H9 (cell line): ENCODE measurements around the gene RAPGEF6. TPM values are rescaled to one million over a fixed set of nuclear protein-coding genes. Genes with fewer than 3 reads are reported as not detected.

ENCODE experiments used
- DNase-seq: peaks from one replicate; pipeline ENCODE4 v3.0.0-alpha.2; 2017
- H2AFZ ChIP-seq: one replicate; pipeline ENCODE4 v1.6.1; 2013; ENCODE audit warnings: mild to moderate bottlenecking, low read length, control low read depth, moderate library complexity
- H2AK5ac ChIP-seq: 2 replicates; pipeline ENCODE4 v1.6.1; 2013; ENCODE audit warnings: low read length, control low read depth, mixed read lengths; ENCODE audit not compliant: insufficient read length
- H2BK120ac ChIP-seq: one replicate; pipeline ENCODE4 v1.6.1; 2013; ENCODE audit warnings: low read depth, mild to moderate bottlenecking, low read length, control low read depth, inconsistent platforms; ENCODE audit not compliant: poor library complexity, severe bottlenecking
- H2BK12ac ChIP-seq: 2 replicates; pipeline ENCODE4 v1.6.1; 2013; ENCODE audit warnings: low read length, control low read depth, mixed read lengths, low read depth; ENCODE audit not compliant: insufficient read length
- H2BK15ac ChIP-seq: 2 replicates; pipeline ENCODE4 v1.6.1; 2013; ENCODE audit warnings: low read depth, low read length, control low read depth
- H2BK20ac ChIP-seq: one replicate; pipeline ENCODE4 v1.6.1; 2013; ENCODE audit warnings: low read depth, mild to moderate bottlenecking, low read length, control low read depth, inconsistent platforms; ENCODE audit not compliant: poor library complexity, severe bottlenecking
- H2BK5ac ChIP-seq: 2 replicates; pipeline ENCODE4 v1.6.1; 2013; ENCODE audit warnings: low read length, control low read depth, mixed read lengths; ENCODE audit not compliant: insufficient read length
- H3K14ac ChIP-seq: 2 replicates; pipeline ENCODE4 v1.6.1; 2013; ENCODE audit warnings: low read length, control low read depth; ENCODE audit not compliant: insufficient read depth
- H3K18ac ChIP-seq: 2 replicates; pipeline ENCODE4 v1.6.1; 2013; ENCODE audit warnings: low read depth, mild to moderate bottlenecking, mixed read lengths, low read length, control low read depth; ENCODE audit not compliant: insufficient read length
- H3K23ac ChIP-seq: 2 replicates; pipeline ENCODE4 v1.6.1; 2013; ENCODE audit warnings: low read length, control low read depth, mixed read lengths, low read depth; ENCODE audit not compliant: insufficient read length
- H3K23me2 ChIP-seq: 2 replicates; pipeline ENCODE4 v1.6.1; 2013; ENCODE audit warnings: low read depth, mild to moderate bottlenecking, mixed read lengths, low read length, control low read depth; ENCODE audit not compliant: insufficient read length, poor library complexity, severe bottlenecking
- H3K27ac ChIP-seq: 2 replicates; pipeline ENCODE4 v1.5.1; 2013; ENCODE audit warnings: low read length, control low read depth, mixed read lengths, low read depth; ENCODE audit not compliant: insufficient read length
- H3K27me3 ChIP-seq: 2 replicates; pipeline ENCODE4 v1.6.1; 2013; ENCODE audit warnings: low read length, control low read depth, inconsistent platforms; ENCODE audit not compliant: insufficient read depth
- H3K4ac ChIP-seq: 2 replicates; pipeline ENCODE4 v1.6.1; 2013; ENCODE audit warnings: low read depth, mild to moderate bottlenecking, control low read depth, inconsistent platforms, low read length, moderate library complexity
- H3K4me1 ChIP-seq: 2 replicates; pipeline ENCODE4 v1.6.1; 2013; ENCODE audit warnings: low read length, control low read depth, inconsistent platforms; ENCODE audit not compliant: insufficient read depth
- H3K4me2 ChIP-seq: 2 replicates; pipeline ENCODE4 v1.6.1; 2013; ENCODE audit warnings: low read length, control low read depth, mixed read lengths; ENCODE audit not compliant: insufficient read length, insufficient read depth
- H3K56ac ChIP-seq: 2 replicates; pipeline ENCODE4 v1.6.1; 2013; ENCODE audit warnings: low read depth, mild to moderate bottlenecking, mixed read lengths, low read length, control low read depth; ENCODE audit not compliant: insufficient read length
- H3K79me1 ChIP-seq: 2 replicates; pipeline ENCODE4 v1.6.1; 2013; ENCODE audit warnings: low read depth, mild to moderate bottlenecking, moderate library complexity, low read length, control low read depth, inconsistent platforms; ENCODE audit not compliant: insufficient read depth, poor library complexity, severe bottlenecking
- H3K79me2 ChIP-seq: 2 replicates; pipeline ENCODE4 v1.6.1; 2013; ENCODE audit warnings: low read length, control low read depth, inconsistent platforms; ENCODE audit not compliant: insufficient read depth
- H3K9ac ChIP-seq: 2 replicates; pipeline ENCODE4 v1.6.1; 2013; ENCODE audit warnings: low read length, control low read depth, mixed read lengths; ENCODE audit not compliant: insufficient read length; ENCODE audit errors: extremely low read depth
- H3K9me3 ChIP-seq: one replicate; pipeline ENCODE4 v1.6.1; 2013; ENCODE audit warnings: low read depth, low read length, inconsistent platforms; ENCODE audit not compliant: control insufficient read depth
- H3T11ph ChIP-seq: one replicate; pipeline ENCODE4 v1.6.1; 2013; ENCODE audit warnings: mild to moderate bottlenecking, low read length, control low read depth, inconsistent platforms
- H4K20me1 ChIP-seq: one replicate; pipeline ENCODE4 v1.6.1; 2013; ENCODE audit not compliant: control insufficient read depth, insufficient read length, insufficient read depth
- H4K5ac ChIP-seq: 2 replicates; pipeline ENCODE4 v1.6.1; 2013; ENCODE audit warnings: low read depth, mild to moderate bottlenecking, mixed read lengths, low read length, control low read depth; ENCODE audit not compliant: insufficient read length
- H4K8ac ChIP-seq: replicated peaks from 2 replicates; pipeline ENCODE4 v1.6.1; 2013; ENCODE audit warnings: low read length, control low read depth, mixed read lengths, low read depth; ENCODE audit not compliant: insufficient read length
- H4K91ac ChIP-seq: 2 replicates; pipeline ENCODE4 v1.6.1; 2013; ENCODE audit warnings: low read depth, mild to moderate bottlenecking, moderate library complexity, mixed read lengths, low read length, control low read depth; ENCODE audit not compliant: insufficient read length
- H3K27ac Mint-ChIP-seq, 3 experiments: 2 replicates in 2 of 3; 3 replicates in 1 of 3; pipeline ENCODE4 v1.8.0; 2020 to 2021; ENCODE audit warnings: mixed read lengths in 3 of 3, mild to moderate bottlenecking in 1 of 3, moderate library complexity in 1 of 3
- H3K27me3 Mint-ChIP-seq: 2 replicates; pipeline ENCODE4 v1.8.0; 2021; ENCODE audit warnings: low read depth, mild to moderate bottlenecking, moderate library complexity, mixed read lengths
- H3K36me3 Mint-ChIP-seq, 3 experiments: 2 replicates in 2 of 3; 3 replicates in 1 of 3; pipeline ENCODE4 v1.8.0; 2020 to 2021; ENCODE audit warnings: low read depth in 3 of 3, mixed read lengths in 3 of 3; ENCODE audit not compliant: insufficient read depth in 1 of 3
- H3K4me1 Mint-ChIP-seq, 2 experiments: 2 replicates each; pipeline ENCODE4 v1.8.0; 2020; ENCODE audit warnings: mixed read lengths in 2 of 2
- H3K4me3 Mint-ChIP-seq, 2 experiments: 2 replicates in 1 of 2; 3 replicates in 1 of 2; pipeline ENCODE4 v1.8.0; 2020 to 2021; ENCODE audit warnings: mild to moderate bottlenecking in 2 of 2, mixed read lengths in 2 of 2, moderate library complexity in 1 of 2
- H3K9me3 Mint-ChIP-seq, 2 experiments: 2 replicates in 1 of 2; 3 replicates in 1 of 2; pipeline ENCODE4 v1.8.0; 2020; ENCODE audit warnings: mild to moderate bottlenecking in 2 of 2, mixed read lengths in 2 of 2, moderate library complexity in 1 of 2
- WGBS: extraction: QIAGEN DNeasy Blood & Tissue Kit; methylation state at CpG from one replicate; pipeline ENCODE4 v1.1.7; 2013; ENCODE audit warnings: missing lambda C conversion rate, low lambda C conversion rate, mixed read lengths; ENCODE audit not compliant: insufficient read length; ENCODE audit errors: extremely low coverage; 5-methylcytosine and 5-hydroxymethylcytosine counted together
- total RNA-seq: library from RNA; stranded (reverse); gene quantifications from 2 replicates; pipeline ENCODE4 v1.2.1, GENCODE V29; 2021
- TF ChIP-seq, protein P1 (sequence below): fragments of 200-600 bp; sonication (generic); conservative IDR thresholded peaks from 3 replicates; pipeline ENCODE4 v1.8.0; 2021; ENCODE audit warnings: antibody characterized with exemption, mild to moderate bottlenecking

Gene RAPGEF6
- total RNA-seq, 1 experiment from 2014 or later, result 19.7 TPM

- H3K4me1 ChIP-seq, result no peaks in the 10 kb centered on the region
- H2AK5ac ChIP-seq, result no peak overlapping the region
- H3K23me2 ChIP-seq, result no peaks in the 10 kb centered on the region
- no peaks in the 10 kb centered on the region for H3K27me3 ChIP-seq
- Mint-ChIP-seq H3K4me3 (no peak overlapping the region), H3K27me3 (no peaks in the 10 kb centered on the region), H3K4me1 (peaks cover 0 to 4% of the 10 kb centered on the region in 2 experiments; a peak in 2 of 4 replicates), H3K36me3 (peaks cover 0 to 12% (median 2%) of the 10 kb centered on the region in 3 experiments; a peak in 2 of 7 replicates), H3K9me3 (no peaks in the 10 kb centered on the region), H3K27ac (no peak overlapping the region)
- no peaks in the 10 kb centered on the region for H4K20me1 ChIP-seq
- H4K5ac ChIP-seq, result no peak overlapping the region
- H3K27ac ChIP-seq, result no peak overlapping the region
- H3K4me2 ChIP-seq, result no peak overlapping the region
- H3K79me1 ChIP-seq, result no peaks in the 10 kb centered on the region
- no peak overlapping the region for H3K4ac ChIP-seq
- no peak overlapping the region for H3K23ac ChIP-seq
- H3K9me3 ChIP-seq, result no peaks in the 10 kb centered on the region
- H2BK20ac ChIP-seq, result no peak overlapping the region
- H4K8ac ChIP-seq, result no peak overlapping the region
- H4K91ac ChIP-seq, result no peak overlapping the region
- no peak overlapping the region for H2AFZ ChIP-seq
- H3K56ac ChIP-seq, result no peak overlapping the region
- no peak overlapping the region for H3K9ac ChIP-seq
- H3T11ph ChIP-seq, result no peak overlapping the region
- H3K14ac ChIP-seq, result no peak overlapping the region
- no peak overlapping the region for H2BK120ac ChIP-seq
- H2BK5ac ChIP-seq, result no peak overlapping the region
- no peak overlapping the region for H2BK12ac ChIP-seq
- WGBS, result no CpG with 5 or more reads among the region's 4 CpGs
- H3K18ac ChIP-seq, result no peak overlapping the region
- TF ChIP-seq, protein P1, sequence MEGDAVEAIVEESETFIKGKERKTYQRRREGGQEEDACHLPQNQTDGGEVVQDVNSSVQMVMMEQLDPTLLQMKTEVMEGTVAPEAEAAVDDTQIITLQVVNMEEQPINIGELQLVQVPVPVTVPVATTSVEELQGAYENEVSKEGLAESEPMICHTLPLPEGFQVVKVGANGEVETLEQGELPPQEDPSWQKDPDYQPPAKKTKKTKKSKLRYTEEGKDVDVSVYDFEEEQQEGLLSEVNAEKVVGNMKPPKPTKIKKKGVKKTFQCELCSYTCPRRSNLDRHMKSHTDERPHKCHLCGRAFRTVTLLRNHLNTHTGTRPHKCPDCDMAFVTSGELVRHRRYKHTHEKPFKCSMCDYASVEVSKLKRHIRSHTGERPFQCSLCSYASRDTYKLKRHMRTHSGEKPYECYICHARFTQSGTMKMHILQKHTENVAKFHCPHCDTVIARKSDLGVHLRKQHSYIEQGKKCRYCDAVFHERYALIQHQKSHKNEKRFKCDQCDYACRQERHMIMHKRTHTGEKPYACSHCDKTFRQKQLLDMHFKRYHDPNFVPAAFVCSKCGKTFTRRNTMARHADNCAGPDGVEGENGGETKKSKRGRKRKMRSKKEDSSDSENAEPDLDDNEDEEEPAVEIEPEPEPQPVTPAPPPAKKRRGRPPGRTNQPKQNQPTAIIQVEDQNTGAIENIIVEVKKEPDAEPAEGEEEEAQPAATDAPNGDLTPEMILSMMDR, result no peak
- no peak for DNase-seq
- H3K79me2 ChIP-seq, result no peaks in the 10 kb centered on the region
- no peak overlapping the region for H2BK15ac ChIP-seq
These were observed 113.8 kb downstream of the RAPGEF6 start for GRCh38 chr5:131521252-131521651.
